NOMO-1 treated with dmso at 0.1 percent for 144 hours (cell line): Measurements from ENCODE around the gene RALGPS1.

Experiments used
- DNase-seq: peaks from one replicate; lab custom pipeline; 2025; ENCODE audit not compliant: unreplicated experiment; lab: John Stamatoyannopoulos, UW

The RALGPS1 gene

GRCh38 chr9:127116088-127116726 lies 201.6 kb downstream of the RALGPS1 start:
- no peak for DNase-seq

DNA sequence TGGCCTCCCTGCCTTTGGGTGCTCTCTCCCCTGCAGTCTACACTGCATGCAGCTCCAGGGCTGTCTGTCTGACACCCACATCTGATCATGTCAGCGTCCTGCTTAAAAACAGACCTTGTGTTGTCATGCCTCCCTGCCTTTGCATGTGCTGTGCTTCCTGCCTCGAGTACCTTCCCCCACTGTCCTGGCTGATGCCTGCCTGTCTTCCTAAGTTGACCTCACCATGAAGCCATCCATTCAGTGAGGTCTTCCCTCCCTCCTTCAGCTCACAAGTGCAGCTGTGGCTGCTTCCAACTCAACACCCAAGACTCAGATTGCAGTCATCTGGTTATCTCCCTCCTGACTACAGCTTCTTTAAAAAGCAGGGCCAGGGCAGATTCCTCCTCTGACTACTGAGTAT lies 202.4 kb downstream of the RALGPS1 start:
- no peak for DNase-seq

DNA sequence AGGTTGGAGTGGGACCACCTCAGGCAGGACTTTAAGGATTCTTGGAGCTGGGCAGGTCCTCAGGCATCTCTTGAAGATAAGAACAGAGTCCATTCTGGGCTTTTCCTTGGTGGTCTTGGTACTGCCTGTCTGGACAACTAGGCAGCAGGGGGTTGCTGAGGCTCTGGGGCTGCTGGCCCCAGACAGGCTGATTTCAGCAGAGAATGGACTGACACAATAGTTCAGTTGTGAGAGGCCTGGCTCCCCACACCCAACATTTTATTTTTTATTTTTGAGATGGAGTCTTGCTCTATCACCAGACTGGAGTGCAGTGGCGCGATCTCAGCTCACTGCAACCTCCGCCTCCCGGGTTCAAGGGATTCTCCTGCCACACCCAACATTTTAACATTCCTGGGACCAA lies 203.2 kb downstream of the RALGPS1 start:
- DNase-seq, result no peak

GRCh38 chr9:127118597-127119319 lies 204.2 kb downstream of the RALGPS1 start:
- no peak for DNase-seq

GRCh38 chr9:127119320-127119709 lies 204.7 kb downstream of the RALGPS1 start:
- no peak for DNase-seq

GRCh38 chr9:127121628-127122175 lies 207.1 kb downstream of the RALGPS1 start:
- no peak for DNase-seq

GRCh38 chr9:127122176-127123063 lies 207.8 kb downstream of the RALGPS1 start, which contains the start of gene ANGPTL2:
Gene ANGPTL2, minus strand, starts transcription at chr9:127122635. Its CDS starts 13,904 bp downstream, at chr9:127108731.
- no peak for DNase-seq

DNA sequence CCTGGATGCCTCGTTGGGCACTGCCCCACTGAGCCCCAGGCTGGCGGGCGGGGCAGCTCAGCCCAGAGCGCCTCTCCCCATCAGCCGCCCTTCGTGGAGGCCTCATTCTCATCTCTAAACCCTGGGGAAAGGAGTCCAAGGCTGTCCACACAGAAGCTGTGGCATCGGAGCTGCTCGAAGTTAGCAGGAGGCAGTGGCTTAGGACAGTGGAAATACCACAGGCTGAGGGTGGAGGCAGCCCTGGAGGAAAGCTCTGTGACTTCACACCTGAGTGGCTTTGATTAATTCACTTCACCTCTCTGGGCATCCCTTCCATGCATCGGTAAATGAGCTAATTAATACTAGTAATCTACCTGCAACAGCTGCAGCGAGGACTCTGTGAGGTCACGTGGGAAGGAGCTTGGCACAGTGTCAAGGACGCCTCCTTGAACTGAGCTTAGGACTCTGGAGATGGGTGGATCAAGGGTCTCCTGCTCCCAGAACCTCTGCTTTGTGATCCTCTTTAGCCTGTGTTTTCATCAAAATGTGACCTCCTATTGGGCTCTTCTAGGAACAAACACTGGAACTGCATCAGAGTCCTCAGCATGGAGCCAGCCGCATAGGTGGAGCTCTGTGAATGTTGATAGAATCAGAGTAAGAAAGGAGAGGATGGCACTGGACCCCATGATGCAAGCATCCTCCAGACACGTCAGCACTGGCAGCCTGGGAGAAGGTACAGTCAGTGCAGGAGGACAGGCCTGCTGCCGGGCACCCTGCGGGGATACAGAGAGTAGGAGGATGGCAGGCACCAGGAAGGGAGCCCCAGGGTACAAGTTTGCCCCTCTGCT lies 208.7 kb downstream of the RALGPS1 start:
- no peak for DNase-seq

DNA sequence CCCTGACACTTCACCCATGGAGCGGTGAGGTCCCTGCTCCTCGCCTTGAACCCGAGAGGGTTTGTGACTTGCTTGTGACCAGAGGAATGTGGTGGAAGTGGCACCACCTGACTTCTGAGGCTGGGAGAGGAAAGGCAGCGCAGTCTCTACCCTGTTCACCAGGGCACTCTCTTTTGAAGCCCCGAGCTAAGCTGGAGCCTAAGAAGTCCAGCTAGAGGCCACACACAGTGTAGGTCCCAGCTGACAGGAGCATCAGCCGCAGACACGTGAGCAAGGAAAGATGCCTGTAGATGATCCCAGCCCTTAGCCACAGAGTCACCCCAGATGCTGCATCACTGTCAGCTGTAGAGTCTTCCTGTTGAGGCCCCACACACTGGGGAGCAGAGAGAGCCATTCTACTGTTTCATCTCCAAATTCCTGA lies 209.5 kb downstream of the RALGPS1 start:
- DNase-seq, result no peak

DNA sequence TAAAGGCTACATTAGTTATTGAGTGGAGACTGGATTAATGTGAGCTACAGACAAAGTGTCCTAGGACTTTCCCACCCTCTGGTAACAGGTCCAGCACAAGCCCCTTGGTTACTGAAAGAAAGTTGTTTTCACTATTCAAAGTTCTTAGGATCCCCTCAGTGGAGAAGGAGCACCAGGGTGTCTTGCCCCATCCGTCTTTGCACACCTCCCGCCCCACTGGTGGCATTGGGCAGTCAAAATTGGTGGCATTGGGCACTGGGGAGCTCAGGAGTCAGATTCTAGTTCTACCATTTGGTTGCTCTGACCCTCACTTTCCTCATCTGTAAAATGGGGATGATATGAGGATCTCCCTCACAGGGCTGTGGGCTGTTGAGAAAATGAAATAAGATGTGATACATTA lies 210.2 kb downstream of the RALGPS1 start:
- DNase-seq, result no peak

DNA sequence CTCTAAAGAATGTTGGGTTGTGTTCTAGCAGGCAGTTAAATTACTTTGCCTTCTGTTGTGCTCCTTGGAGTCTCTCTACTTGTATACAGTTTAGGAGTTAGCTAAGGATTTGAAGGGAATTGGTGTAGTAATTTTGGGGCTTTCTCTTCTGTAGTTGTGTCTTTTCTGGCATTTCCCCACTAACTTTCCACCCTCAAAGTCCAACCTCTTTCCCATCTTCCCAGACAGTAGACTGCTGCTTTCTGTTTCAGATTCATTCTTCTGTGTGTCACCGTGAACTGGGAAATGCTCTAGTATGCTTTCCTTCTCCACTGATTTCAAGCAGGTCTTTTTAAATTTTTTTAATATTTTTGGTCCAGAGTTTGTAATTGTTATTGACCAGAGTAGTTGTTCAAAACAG lies 212.4 kb downstream of the RALGPS1 start:
- no peak for DNase-seq

DNA sequence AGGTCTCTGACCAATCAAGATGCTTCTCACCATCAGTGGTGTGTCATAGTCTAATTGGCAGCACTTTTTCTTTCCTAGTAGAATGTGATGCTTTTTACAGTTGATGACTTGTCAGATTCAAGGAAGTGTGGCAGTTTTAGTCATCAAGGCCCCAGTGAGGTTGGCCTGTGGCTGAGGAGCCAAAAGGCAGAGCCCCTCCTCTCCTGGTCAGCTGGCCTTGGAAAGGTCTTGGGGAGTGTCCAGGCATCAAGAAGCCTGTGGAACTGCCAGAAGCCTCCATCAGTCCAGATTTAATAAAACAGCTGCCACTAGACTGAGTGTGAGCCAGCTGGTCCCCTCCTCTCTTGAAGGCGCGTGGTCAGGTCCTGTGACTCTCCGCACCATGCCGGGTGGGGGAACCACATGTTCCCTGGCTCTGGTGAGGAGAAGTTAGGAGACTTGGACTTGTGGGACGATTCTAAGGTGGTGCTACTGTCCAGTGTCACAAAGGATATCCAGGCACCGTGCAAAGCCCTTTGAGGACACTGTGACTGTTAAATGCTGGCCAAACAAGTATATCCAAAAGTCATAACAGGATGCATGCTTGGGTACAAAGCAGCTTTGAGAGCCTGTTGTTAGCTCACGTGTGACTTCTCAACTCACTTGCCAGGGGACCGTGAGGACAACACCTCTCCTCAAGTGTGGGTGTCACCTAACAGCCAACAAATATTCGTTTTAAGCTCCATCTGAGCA lies 213.9 kb downstream of the RALGPS1 start:
- no peak for DNase-seq

DNA sequence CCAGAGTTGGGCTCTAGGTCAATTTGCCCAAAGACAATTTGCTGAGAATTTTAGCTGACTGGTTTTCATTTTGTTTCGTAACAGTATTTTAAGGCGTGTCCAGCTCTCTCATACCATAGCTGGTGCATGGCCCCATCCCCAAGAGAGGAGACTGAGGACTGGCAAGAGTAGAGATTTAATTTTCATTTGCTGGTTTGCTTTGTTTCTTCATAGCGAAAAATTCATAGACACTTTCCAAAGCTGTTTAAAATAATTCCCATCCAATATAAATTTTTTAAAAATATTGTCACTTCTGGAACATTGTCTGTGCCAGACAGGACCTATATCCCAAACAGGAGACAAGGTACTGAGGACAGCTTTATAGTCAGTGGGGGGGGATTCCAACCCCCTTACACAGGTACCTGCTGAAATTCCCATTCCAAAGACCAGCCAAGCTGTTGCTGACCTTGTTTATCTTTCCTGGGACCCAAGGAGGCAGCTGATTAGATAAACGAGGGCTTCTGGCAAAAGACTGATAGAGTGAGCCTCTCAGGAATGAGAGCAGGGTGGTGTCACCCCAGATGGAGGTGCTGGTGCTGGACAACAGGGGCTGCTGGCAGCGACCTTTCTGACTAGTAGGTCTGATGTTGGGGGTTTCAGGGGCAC lies 214.6 kb downstream of the RALGPS1 start:
- DNase-seq, result no peak

DNA sequence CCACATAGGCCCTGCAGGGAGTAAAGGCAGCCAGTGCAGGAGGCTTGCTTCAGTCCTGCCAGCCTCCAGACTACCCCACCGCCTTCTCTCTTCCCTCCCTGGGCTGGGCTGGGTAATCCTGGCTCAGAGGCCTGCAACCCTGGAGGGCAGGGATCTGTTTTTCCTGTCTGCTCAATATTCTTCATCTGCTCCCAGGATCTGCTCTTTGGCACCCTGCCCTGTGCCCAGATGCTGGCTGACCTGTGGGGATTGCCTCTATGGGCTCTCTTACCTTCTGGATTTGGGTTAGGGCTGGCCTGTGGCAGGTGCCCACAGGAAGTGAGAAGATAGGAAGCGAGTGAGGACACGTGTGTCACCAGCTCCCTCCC lies 215.1 kb downstream of the RALGPS1 start:
- DNase-seq, result no peak

DNA sequence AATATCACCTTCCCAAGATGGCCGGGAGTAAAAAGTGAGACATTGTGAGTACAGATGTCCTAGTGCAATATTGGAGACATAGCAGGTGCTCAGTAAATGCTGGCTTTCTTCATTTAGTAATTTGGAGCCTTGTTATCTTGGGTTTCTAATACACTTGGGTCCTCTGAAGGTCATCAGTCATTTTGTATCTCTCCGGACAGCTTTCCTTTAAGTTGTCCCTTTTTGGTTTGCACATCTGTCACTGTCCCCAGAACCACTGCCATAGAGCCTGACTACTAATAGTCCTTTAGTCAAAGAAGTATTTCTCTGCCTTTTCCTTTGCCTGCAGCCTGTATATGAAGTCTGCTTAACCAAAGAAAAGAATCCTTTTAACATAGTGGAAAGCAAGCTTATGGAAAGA lies 215.7 kb downstream of the RALGPS1 start:
- DNase-seq, result no peak

DNA sequence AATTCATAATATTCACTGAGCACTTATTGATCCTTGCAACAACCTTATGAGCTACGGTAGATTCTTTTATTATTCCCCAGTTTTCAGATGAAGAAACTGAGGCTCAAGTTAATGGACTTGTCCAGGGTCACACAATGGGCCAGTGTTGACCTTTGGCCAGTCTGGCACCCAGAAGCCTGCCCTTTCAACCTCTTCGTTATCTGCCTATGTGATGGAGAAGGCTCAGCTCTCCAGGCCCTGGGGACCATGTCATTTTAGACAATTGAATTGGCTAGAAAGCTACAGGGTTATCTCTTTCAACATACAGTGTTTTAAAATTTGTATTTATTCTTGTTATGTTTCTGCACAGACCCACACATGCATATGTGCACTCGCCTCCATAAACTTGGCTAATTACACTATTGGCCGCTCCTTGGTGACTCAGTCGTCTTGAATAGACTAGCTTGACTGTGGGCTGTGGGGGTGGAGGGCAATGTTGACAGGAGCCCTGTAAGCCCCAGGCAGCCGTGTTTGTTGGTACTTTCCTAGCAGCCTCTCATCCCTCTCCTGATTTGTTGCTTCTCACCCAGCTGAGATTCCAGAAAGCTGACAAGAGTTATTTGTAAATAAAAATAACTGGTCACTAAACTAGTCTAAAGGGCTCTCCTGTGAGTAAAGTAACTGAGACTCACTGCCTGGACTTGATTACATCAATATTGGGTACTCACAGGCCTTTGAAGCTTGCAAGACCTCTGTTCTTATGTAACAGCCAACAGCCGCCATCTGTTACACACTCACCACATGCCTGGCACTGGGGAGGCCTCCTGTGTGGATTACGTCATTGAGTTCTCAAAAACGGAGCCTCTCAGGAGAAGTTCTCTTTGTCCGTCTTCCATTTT lies 216.3 kb downstream of the RALGPS1 start:
- peak; percentile 80 for DNase-seq

DNA sequence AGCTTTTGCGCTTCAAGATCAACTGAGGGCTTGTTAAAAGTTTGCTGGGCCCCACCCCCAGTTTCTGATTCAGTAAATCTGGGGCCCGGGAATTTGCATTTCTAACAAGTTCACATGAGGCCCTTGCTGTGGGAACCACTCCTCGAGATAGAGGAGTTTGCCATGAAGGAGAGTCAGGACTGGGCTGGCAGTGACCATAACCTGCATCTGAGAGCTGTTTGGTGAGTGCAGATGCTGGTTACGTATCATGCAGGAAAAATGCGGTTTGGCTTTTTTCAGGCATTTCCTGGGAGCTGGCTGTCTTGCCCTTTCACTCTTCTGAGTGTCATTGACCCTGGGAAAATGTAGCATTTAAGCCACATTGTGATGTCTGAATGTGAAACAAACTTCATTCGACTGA lies 217.3 kb downstream of the RALGPS1 start:
- no peak for DNase-seq

DNA sequence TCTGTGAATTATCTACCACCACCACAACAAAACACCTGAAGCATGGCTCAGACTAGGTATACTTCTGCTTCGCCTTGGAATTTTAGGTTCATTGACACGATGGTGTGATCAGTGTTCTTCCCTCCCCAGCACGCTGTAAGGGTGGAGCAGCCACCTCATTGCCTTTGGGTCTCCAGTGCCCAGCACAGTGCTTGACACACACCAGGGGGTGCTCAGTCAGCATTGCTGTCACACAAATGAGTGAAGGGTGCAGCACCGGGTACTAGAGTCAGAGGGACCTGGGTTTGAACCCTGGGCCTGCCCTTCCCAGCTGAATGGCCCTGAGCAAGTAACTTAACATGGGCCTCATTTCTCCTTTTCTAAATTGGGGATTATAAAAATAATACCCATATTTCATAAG lies 217.8 kb downstream of the RALGPS1 start:
- no peak for DNase-seq
